ENCODE results near the gene NMT2.

The NMT2 gene

DNA sequence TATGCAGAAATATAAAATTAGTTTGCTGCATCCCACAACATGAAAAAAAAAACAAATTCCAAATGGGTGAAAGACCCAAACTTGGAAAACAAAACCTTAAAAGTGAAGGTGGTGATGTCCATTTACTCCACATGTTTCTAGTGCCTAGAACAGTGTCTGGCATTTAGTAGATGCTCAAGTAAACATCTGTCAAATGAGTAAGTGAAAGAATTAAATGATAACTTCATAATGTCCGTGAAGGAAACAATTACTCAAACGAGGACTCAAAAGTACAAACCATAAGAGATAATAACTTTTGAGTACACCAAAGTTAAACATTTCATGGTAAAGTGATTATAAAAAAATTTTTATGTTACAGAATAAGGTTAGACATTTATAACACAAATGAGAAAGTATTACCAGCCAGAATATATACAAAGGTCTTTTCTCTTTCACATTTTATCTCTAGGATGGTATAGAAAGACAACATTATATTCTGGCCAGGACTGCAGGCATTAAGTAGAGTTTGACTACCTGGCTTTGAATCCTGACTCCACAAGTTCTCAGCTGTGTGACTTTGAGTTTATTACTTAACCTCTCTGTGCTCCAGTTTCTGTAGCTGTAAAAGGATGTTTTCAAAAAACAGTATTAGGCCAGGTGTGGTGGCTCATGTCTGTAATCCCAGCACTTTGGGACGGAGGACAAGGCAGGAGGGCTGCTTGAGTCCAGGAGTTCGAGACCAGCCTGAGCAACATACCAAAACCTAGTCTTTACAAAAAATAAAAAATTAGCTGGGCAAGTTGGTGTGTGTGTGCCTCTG, 20.7 kb downstream of the NMT2 start:
- FAIRE-seq (no peak), DNase-seq (ENCODE audit: insufficient read length, low spot score) (no peak)

DNA sequence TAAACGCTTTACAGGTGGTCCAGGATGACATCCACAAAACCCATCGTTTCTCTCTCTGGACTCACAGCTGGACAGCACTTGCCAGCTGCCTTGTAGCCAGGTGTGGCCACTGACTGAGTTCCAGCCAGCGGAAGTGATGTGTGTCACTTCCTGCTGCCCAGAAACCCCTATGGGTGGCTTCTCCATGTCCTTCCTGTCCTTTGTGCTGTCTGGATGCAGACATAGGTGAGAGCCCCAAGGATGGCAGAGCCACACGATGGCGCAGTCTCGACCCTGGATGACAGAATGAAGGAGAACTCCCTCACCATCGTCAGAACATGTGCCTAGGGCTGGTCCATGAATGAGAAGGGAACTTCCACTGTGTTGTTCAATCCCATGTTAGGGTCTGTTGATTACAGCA, 22.1 kb downstream of the NMT2 start:
- no peak for FAIRE-seq
- no peak for DNase-seq (ENCODE audit: insufficient read length, low spot score)

DNA sequence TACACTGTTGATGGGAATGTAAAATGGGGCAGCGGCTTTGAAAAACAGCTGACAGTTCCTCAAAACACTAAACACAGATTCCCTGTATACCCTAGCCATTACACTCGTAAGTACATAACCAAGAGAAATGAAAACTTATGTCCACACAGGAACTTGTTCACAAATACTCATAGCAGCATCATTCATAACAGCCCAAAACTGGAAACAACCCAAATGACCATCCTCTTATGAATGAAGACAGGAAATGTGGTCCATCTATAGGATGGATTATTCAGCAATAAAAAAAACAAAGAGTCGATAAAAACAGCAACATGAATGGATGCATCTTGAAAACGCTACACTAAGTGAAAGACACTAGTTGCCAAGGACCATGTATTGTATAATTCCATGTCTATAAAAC, 23.7 kb downstream of the NMT2 start:
- DNase-seq (ENCODE audit: insufficient read length, low spot score), result no peak
- no peak for FAIRE-seq

DNA sequence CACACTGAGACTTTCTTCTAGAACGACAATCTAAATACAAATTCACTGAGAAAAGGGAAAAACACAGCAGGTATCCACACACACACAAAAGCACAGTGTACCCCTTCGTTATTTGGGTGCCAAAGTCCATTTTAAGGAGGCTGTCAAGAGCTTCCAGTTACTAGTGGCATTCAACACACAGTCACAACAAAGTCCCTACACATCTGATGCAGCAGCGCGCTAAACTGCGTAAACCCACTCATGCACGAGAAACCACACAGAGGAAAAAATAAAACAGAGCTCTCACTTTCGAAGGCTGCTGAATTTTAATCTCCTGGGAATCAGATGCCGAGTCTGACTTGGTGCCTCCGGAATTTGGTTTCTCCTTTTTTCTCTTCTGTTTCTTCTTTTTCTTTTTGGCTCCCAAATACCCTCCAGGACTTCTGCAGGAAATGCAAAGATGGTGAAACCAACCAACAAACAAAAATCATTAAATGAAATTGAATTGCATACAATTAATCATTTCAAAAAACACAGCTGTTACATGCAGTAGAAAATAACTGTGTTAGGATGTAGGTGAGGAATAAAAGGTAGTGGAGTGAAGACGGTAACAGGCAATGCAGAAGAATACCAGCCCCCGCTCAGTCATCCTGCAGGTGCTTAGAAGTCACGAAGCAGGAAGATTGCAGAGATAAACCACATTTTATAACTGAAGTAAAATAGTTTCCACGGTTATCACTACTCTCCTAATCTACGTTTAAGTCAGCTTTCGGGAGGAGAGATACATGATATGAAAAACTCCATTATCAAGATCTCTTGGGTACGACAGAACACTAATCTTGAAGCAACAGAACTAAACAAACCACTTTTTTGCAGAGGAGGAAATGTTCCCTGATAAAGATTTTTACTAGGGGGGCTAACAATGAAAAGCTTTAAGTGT, 27.1 kb downstream of the NMT2 start:
- FAIRE-seq, result peak; percentile 89
- DNase-seq (ENCODE audit: insufficient read length, low spot score), result peak; percentile 36

DNA sequence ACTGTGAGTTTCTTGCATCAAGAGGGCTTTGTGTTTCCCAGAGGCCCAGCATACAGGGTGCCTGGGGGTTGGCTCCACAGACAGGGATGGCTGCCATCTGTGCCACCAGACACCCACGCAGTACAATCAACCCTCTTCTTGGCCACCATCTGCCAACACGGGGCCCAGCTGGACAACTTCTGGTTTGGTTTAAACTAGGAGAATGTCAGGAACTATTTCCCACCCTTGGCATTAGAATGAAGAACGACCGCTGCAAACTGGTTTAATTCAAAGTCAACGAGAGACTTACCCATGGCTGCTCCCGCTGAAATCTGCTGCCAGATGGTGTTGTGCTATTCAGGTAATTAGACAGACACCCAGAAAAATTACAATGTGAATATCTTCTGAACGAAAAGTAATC, 27.8 kb downstream of the NMT2 start:
- peak; percentile 14 for FAIRE-seq
- no peak for DNase-seq (ENCODE audit: insufficient read length, low spot score)

DNA sequence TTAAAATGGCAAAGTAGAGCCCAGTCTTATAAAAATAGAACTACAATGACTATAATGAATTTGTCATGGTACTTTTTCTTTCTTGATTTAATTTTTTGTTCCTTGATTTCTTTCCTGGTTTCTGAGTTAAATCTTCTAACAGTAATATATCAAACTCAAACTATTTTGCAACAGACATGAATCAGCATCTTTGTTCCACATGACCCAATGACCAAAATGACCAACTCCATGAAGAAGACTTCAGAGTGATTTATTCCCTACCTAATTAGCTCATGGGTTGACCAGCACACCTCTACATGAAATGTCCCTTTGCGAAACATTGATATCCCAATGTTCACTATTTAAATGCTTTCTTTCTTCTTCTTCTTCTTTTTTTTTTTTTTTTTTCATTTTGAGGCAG, 30.9 kb downstream of the NMT2 start:
- DNase-seq (ENCODE audit: insufficient read length, low spot score) (no peak), FAIRE-seq (no peak)

DNA sequence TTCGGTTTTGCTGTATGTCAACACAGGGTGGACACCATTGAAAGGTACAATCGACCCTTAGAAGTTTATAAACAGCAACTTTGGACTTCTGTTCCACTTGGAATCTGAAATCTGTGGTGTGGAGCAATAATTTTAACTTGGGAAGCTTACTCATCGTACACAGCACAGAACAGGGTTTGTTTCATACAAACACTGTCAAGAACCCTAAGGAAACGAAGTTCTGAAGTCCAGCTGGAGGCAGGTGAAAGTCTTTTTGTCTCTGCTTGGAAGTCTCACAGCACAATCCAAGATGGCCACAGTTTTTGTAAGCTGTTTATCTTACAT, 31.5 kb downstream of the NMT2 start:
- DNase-seq (ENCODE audit: insufficient read length, low spot score), result no peak
- FAIRE-seq, result no peak

DNA sequence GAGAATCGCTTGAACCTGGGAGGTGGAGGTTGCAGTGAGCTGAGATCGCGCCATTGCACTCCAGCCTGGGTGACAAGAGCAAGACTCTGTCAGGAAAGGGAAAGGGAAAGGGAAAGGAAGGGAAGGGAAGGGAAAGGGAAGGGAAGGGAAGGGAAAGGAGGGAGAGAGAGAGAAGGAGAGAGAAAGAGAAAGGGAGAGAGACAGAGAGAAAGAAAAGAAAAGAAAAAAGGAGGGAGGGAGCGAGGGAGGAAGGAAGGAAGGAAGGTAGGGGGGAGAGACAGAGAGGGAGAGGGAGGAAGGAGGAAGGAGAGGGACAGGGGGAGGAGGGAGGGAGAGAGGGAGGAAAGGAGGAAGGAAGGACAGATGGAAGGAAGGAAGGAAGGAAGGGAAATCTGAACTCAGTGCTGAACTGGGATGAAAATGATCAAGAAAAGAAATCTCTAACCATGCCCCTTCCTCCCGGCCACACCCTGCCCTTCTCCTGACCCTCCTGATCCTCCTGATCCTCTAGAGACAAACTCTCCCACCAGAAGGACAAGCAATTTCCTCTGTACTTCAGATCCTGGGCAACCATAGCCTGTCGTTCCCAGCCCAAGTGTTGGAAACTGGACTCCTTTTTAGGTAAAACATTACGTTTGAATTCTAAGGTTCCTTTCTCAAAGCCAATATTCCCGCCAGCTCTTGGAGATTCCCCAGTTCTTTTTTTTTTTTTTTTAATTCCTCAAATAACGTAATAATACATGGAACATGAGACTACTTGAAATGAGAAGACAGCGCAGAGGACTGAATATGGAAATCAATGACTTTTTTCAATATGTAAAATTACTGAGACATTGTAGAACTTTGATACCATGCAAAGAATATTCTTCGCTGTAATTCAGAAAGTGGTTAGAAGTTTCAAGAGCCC, 32.1 kb downstream of the NMT2 start:
- FAIRE-seq, result no peak

DNA sequence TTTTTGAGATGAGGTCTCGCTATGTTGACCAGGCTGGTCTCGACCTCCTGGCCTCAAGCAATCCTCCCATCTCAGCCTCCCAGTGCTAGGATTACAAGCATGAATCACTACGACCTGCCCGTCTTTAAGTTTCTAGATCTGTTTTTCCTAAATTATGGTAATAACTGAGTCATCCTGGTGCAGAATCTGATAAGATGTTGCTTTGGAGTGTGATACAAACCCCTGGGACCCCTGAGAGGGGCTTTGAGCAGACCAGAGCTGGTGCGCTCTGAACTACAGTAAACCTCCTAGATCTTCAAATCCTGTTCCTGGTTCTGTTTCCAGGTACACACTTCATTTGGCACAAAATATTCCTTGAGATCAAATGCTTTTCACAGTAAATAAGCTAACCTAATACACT, 37.2 kb downstream of the NMT2 start:
- DNase-seq (ENCODE audit: insufficient read length, low spot score), result no peak

More for the DNA sequence above, 32.1 kb downstream of the NMT2 start:
- no peak for DNase-seq (ENCODE audit: insufficient read length, low spot score)

DNA sequence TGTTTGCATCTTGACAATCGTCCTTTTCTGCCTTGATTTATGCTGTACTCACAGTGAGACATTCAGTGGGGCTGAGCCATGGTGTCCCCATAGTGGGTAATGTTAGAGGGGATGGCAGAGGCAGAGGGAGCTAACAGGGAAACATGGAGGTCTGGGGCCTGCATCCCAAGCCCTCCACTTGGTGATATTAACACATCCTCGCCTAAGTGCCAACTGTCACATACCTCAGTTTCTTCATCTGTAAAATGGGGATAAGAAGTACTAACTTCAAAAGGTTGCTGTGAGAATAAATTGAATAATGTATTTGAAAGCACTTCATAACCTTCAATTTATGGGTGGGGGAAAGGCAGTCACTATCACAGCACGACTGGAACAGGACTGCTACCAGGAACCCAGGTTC, 43.6 kb downstream of the NMT2 start:
- DNase-seq (ENCODE audit: insufficient read length, low spot score), result no peak
- FAIRE-seq, result no peak

More for the DNA sequence above, 37.2 kb downstream of the NMT2 start:
- FAIRE-seq, result no peak

DNA sequence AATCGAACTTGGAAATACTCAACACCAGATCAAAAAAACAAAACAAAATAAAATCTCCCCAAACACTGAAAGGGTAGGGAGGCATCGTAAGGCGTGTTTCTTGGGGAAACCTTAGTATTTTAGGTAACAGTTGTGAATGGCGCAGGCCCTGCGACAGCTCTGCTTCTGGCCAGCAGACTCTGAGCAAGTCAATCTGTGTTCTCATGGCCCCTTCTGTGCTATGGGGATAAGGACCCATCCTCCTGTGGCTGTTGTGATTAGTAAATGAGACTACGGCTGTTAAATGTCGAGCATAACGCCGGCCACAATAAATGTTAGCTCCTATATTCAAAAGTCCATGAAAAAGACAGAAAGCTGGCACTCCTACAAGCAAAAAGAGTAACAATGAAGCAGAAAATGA, 44.3 kb downstream of the NMT2 start:
- no peak for DNase-seq (ENCODE audit: insufficient read length, low spot score)
- FAIRE-seq, result no peak

DNA sequence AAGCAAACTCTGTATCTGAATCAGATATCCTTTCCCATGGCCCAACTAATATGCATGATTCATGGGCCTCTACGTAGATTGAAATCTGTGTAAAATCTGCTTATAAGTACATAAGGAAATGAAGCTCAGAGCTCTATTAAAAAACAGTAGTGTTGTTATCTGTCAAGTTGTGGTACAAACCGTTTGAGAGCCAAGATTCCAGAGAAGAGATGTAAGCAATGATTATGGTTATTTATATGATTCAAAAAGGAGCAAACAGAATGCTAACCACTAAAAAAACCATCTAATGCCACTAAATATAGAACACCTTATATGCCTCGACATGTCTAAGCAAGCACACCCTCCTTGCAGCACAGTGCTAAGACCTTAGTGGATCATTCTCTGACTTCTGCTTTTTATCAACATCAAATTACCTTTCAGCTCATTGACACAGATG, 44.7 kb downstream of the NMT2 start:
- DNase-seq (ENCODE audit: insufficient read length, low spot score) (no peak), FAIRE-seq (peak; percentile 40)

DNA sequence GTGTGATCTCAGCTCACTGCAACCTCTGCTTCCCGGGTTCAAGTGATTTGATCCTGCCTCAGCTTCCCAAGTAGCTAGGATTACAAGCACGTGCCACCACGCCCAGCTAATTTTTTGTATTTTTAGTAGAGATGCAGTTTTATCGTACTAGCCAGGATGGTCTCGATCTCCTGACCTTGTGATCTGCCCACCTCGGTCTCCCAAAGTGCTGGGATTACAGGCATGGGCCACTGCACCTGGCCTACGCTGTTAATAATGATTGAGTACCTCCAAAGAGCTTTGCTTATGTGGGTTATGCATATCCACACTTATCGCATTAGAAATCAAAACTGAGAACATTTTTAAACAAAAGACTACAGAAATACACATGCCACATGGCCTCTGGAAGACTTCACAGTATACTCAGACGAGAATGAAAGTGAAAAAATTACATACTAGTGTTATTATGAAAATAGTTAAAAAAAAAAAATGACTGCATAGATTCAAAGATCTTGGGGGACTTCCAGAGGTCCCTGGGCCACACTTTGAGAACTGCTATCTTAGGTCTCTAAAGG, 45.9 kb downstream of the NMT2 start:
- DNase-seq (ENCODE audit: insufficient read length, low spot score) (peak; percentile 33), FAIRE-seq (peak; percentile 60)

DNA sequence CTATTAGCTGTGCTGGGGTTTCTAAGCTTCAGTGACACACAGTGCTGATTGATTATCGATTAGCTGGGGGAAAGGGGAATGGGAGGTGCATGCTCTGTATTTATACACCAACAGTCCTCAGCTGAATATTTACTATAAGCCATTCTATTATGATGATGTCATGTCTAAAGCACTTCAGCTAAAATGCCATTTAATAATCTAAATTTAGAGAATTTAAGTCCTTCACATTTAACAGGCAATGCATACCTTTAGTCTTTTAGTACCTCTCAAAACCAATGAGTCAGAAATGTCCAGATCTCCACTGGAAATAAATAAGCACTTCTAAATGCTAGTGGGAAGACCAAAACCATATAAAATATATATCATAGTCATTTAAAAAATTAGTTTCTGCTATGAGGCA, 46.8 kb downstream of the NMT2 start:
- no peak for DNase-seq (ENCODE audit: insufficient read length, low spot score)
- no peak for FAIRE-seq

DNA sequence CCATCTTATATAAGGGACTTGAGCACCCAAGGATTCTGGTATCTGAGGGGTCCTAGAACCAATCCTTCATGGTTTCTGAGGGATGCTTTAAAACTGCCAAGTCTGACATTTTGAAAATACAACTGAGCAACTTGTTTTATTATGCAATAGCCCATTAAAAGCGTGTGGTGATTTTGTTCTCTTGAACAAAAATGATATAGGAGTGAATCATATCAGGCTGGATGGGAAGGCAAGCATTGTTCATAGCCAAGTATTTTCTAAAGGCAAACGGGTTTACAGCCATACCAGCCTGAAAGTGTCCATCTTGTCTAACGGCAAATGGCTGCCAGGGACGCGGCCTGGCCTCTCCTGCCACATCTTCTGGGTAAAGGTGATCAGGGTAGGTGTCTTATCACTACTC, 48.0 kb downstream of the NMT2 start:
- FAIRE-seq, result no peak

DNA sequence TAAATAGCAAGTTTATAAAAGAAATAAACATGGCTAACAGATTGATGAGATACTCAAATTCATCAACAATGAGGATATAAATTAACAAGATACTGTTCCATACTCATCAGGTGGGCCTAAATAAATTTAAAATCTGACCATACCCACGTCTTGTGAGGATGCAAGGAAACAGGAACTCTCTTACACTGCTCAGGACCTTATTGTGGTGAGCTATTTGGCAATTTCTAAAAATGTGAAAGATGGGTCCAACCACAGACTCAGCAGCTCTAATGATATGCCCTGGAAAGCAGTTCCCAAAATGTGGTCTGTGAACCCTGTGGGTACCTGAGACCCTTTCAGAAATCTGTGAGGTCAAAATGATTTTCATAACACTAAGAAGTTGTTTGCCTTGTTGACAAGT, 49.9 kb downstream of the NMT2 start:
- no peak for DNase-seq (ENCODE audit: insufficient read length, low spot score)
- no peak for FAIRE-seq

More for the DNA sequence above, 48.0 kb downstream of the NMT2 start:
- no peak for DNase-seq (ENCODE audit: insufficient read length, low spot score)

DNA sequence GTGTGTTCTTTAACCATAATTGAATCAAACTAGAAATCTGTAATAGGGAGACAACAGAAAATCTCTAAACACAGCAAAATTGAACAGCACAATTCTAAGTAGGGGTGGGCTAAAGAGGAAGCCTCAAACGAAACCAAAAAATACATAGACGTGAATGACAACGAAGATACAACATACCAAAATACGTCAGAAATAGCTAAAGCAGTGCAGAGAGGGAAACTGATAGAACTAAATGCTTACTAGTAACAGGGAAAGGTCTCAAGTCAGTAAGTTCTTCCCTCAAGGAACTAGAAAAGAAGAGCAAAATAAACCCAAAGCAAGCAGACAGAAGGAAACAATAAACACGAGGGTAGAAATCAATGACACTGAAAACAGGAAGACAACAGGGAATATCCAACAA, 52.3 kb downstream of the NMT2 start:
- FAIRE-seq (no peak), DNase-seq (ENCODE audit: insufficient read length, low spot score) (no peak)

DNA sequence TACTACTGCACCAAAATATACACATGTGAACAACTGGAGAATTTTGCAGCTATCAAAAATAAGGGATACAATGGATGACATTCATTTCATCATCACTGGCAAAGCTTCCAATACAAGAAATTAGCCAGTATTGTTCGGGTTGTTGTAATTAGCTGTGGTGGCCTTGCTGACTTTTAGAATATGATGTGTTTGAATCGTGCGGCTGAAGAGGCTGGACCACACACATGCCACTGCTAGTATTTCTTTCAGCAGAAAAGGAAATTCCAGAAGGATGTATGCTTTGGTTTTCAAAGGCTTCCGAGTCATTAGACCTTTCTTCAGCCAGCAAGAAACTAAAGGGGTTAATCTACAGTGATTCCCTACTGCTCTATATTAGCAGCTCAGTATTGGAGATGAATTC, 54.7 kb downstream of the NMT2 start:
- DNase-seq (ENCODE audit: insufficient read length, low spot score) (no peak), FAIRE-seq (no peak)

DNA sequence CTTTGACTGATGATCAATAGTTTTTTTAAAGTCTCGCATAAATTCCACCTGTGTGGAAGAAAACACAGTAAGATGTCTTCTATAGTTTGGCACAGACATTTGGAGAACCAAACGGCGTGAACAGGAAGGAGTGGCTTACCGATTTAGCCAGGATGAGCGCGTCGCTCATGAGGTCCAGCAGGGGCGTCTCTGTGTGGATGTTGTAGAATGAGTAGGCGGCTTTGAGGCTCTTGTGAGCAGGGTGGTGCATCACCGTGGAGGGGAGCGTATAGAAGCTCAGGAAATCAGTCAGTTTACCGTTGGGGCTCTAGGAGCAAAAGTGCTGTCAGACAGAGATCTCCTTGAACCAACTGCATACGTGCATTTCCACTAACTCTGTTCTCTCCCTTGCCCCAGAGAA, 55.8 kb downstream of the NMT2 start:
- FAIRE-seq, result no peak
- DNase-seq (ENCODE audit: insufficient read length, low spot score), result no peak

DNA sequence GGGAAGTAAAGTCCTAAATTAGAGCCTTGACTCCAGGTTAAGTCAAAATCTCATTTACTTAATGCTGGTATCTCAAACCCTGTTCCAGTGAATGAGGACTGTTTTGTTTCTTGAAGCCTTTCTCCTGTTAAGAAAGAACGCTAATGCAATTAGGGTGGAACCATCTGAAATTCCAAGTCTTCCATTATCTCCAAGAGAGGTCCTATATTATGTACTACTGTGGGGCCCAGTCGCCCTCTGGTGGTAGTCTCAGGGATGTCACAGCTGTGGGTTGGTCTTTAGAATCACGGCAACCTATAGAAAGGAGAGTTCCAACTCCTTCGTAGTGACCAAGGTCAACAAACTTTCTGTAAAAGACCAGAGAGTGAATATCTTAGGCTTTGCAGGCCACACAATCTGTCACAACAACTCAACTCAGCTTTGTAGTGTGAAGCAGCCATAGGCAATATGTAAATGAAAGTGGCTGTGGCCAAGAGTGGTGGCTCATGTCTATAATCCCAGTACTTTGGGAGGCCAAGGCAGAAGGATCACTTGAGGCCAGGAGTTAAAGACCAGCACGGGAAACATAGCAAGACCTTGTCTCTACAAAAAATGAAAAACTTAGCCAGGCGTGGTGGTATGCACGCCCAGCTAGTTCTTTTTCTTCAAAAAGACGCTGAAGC, 62.0 kb downstream of the NMT2 start:
- DNase-seq (ENCODE audit: insufficient read length, low spot score) (peak; percentile 32), FAIRE-seq (peak; percentile 92)
